Stimulated activated CD8-positive, alpha-beta memory T cell treated with anti-CD3 and anti-CD28 coated beads, Interleukin-15, amount 100 ng/mL, for 48 hours (primary cell): ENCODE data around the gene RBMS1.

ENCODE experiments used
- DNase-seq, 2 donors: peaks; one replicate each; pipeline ENCODE4 v3.0.0-alpha.2; 2020; ENCODE audit warnings: low read depth in 2 of 2

Gene RBMS1

GRCh38 chr2:160493227-160494028 is at the start of gene RBMS1:
Gene RBMS1 (minus strand): TSS chr2:160493807. CDS start chr2:160493363, 444 bp downstream.
- peak; percentile 28 to 29 for DNase-seq

- DNase-seq, result no peak
These were observed 48.1 kb upstream of the RBMS1 start for GRCh38 chr2:160541745-160542144.

- DNase-seq, result no peak
These were observed 45.1 kb upstream of the RBMS1 start for GRCh38 chr2:160538559-160539355.

- no peak for DNase-seq
These were observed 44.5 kb upstream of the RBMS1 start for GRCh38 chr2:160538115-160538514.

GRCh38 chr2:160534996-160535395 is 41.4 kb upstream of the RBMS1 start:
- DNase-seq, result no peak

GRCh38 chr2:160534249-160534648 is 40.6 kb upstream of the RBMS1 start:
- DNase-seq, result no peak

- DNase-seq, result no peak
These were observed 39.9 kb upstream of the RBMS1 start for GRCh38 chr2:160533482-160533881.

- DNase-seq, result no peak
These were observed 38.8 kb upstream of the RBMS1 start for GRCh38 chr2:160532388-160532787.

GRCh38 chr2:160522951-160523710 is 29.5 kb upstream of the RBMS1 start:
- DNase-seq, result no peak

- DNase-seq, result no peak
These were observed 24.1 kb upstream of the RBMS1 start for GRCh38 chr2:160517731-160518130.

GRCh38 chr2:160516547-160517365 is 23.1 kb upstream of the RBMS1 start:
- DNase-seq, result no peak

GRCh38 chr2:160515120-160515519 is 21.5 kb upstream of the RBMS1 start:
- no peak for DNase-seq

- DNase-seq, result no peak
These were observed 19.5 kb upstream of the RBMS1 start for GRCh38 chr2:160513120-160513519.

GRCh38 chr2:160512491-160512890 is 18.9 kb upstream of the RBMS1 start:
- DNase-seq, result no peak

GRCh38 chr2:160510617-160511016 is 17.0 kb upstream of the RBMS1 start:
- no peak for DNase-seq

- no peak for DNase-seq
These were observed 15.4 kb upstream of the RBMS1 start for GRCh38 chr2:160509016-160509415.

- no peak for DNase-seq
These were observed 13.9 kb upstream of the RBMS1 start for GRCh38 chr2:160507464-160507863.

GRCh38 chr2:160507046-160507407 is 13.4 kb upstream of the RBMS1 start:
- no peak for DNase-seq

GRCh38 chr2:160506371-160507045 is 12.9 kb upstream of the RBMS1 start:
- no peak for DNase-seq

GRCh38 chr2:160505256-160505655 is 11.6 kb upstream of the RBMS1 start:
- DNase-seq, result no peak

- no peak for DNase-seq
These were observed 8.9 kb upstream of the RBMS1 start for GRCh38 chr2:160502478-160502877.
